ENCODE results near the gene SLC11A1.

GRCh38 chr2:218391202-218391601, 9.1 kb downstream of the SLC11A1 start:
- TF ChIP-seq, protein P1, sequence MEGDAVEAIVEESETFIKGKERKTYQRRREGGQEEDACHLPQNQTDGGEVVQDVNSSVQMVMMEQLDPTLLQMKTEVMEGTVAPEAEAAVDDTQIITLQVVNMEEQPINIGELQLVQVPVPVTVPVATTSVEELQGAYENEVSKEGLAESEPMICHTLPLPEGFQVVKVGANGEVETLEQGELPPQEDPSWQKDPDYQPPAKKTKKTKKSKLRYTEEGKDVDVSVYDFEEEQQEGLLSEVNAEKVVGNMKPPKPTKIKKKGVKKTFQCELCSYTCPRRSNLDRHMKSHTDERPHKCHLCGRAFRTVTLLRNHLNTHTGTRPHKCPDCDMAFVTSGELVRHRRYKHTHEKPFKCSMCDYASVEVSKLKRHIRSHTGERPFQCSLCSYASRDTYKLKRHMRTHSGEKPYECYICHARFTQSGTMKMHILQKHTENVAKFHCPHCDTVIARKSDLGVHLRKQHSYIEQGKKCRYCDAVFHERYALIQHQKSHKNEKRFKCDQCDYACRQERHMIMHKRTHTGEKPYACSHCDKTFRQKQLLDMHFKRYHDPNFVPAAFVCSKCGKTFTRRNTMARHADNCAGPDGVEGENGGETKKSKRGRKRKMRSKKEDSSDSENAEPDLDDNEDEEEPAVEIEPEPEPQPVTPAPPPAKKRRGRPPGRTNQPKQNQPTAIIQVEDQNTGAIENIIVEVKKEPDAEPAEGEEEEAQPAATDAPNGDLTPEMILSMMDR (conservative IDR thresholded peaks at IDR 0.05 in 1 of 2, IDR thresholded peaks at IDR 0.05 in 1 of 2; ENCODE audit: low read depth in 1 of 2, low read length in 2 of 2), result no peak
- TF ChIP-seq EZH2 (IDR thresholded peaks at IDR 0.05; ENCODE audit: low read length, missing control alignments), result no peak
